ENCODE results near the gene EIF4A3. TPM values are rescaled to one million over a fixed set of nuclear protein-coding genes. Genes with fewer than 3 reads are reported as not detected.

Gene EIF4A3
- total and polyA plus RNA-seq, 9 donors = 71.2 to 114 (median 87.8) TPM

- intact Hi-C loops (cut with DNase I) = loop anchor here in 1 of 4 donors (10.0 kb wide), 1 partner anchor 175 kb away; no protein-coding TSS in a partner anchor
- no peak overlapping the region for H3K4me3 ChIP-seq
- no peaks in the 10 kb centered on the region for H3K9me3 ChIP-seq
- H3K4me1 ChIP-seq (ENCODE audit: insufficient read depth) = no peaks in the 10 kb centered on the region
- 70 to 74% (median 71%) methylated on average over 23 of the region's 23 CpGs for WGBS, 3 donors
- TF ChIP-seq EP300 (IDR thresholded peaks at IDR 0.05) = no peak
- TF ChIP-seq CTCF (IDR thresholded peaks at IDR 0.05) = no peak
- no peak for TF ChIP-seq POLR2A (IDR thresholded peaks at IDR 0.05)
- H3K27ac ChIP-seq = no peak overlapping the region
- H3K27me3 ChIP-seq = no peaks in the 10 kb centered on the region
- no peak for DNase-seq
- H3K36me3 ChIP-seq = no peaks in the 10 kb centered on the region
Observed at GRCh38 chr17:80189611-80190010, 42.7 kb upstream of the EIF4A3 start.

- DNase-seq = peak; percentile 38 to 71 (median 54)
- Histone ChIP-seq H3K9me3 (no peaks in the 10 kb centered on the region), H3K27ac (no peak overlapping the region), H3K27me3 (no peaks in the 10 kb centered on the region), H3K36me3 (no peaks in the 10 kb centered on the region), H3K4me3 (no peak overlapping the region), H3K4me1 (ENCODE audit: insufficient read depth) (no peaks in the 10 kb centered on the region)
- intact Hi-C loops (cut with DNase I) = no loop called here
- no peak for TF ChIP-seq EP300 (IDR thresholded peaks at IDR 0.05)
- TF ChIP-seq POLR2A (IDR thresholded peaks at IDR 0.05) = no peak
- TF ChIP-seq CTCF (IDR thresholded peaks at IDR 0.05) = no peak
- WGBS, 3 donors = 29 to 43% (median 32%) methylated on average over 18 of the region's 18 CpGs
Observed at GRCh38 chr17:80187515-80187941, 40.6 kb upstream of the EIF4A3 start.

- Histone ChIP-seq H3K27me3 (no peaks in the 10 kb centered on the region), H3K27ac (no peak overlapping the region), H3K4me3 (no peak overlapping the region), H3K4me1 (ENCODE audit: insufficient read depth) (no peaks in the 10 kb centered on the region), H3K36me3 (no peaks in the 10 kb centered on the region), H3K9me3 (no peaks in the 10 kb centered on the region)
- TF ChIP-seq EP300 (IDR thresholded peaks at IDR 0.05) = no peak
- no peak for TF ChIP-seq POLR2A (IDR thresholded peaks at IDR 0.05)
- no peak for TF ChIP-seq CTCF (IDR thresholded peaks at IDR 0.05)
- intact Hi-C loops (cut with DNase I) = no loop called here
- DNase-seq = no peak
- WGBS, 3 donors = 63 to 76% (median 68%) methylated on average over 16 of the region's 16 CpGs
Observed at GRCh38 chr17:80187090-80187489, 40.2 kb upstream of the EIF4A3 start.

GRCh38 chr17:80185968-80186367, 39.0 kb upstream of the EIF4A3 start:
- no peak for DNase-seq
- Histone ChIP-seq H3K4me1 (ENCODE audit: insufficient read depth) (no peaks in the 10 kb centered on the region), H3K4me3 (no peak overlapping the region), H3K36me3 (no peaks in the 10 kb centered on the region), H3K9me3 (no peaks in the 10 kb centered on the region), H3K27me3 (no peaks in the 10 kb centered on the region), H3K27ac (no peak overlapping the region)
- 83 to 86% (median 84%) methylated on average over 9 of the region's 9 CpGs for WGBS, 3 donors
- intact Hi-C loops (cut with DNase I) = no loop called here
- TF ChIP-seq POLR2A (IDR thresholded peaks at IDR 0.05) = no peak
- TF ChIP-seq CTCF (IDR thresholded peaks at IDR 0.05) = no peak
- TF ChIP-seq EP300 (IDR thresholded peaks at IDR 0.05) = no peak

DNA sequence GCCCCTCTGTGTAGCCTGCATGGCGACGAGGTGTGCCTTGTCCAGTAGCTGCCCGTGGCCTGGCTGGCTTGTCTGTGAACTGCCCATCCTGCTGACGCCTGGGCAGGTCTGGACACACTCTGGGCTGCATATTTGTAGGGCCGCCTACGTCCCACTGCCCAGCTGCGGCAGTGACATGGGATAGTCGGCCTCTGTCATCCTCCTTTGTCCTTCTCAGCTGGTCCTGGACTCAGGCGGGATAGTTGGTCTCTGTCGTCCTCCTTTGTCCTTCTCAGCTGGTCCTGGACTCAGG, 37.4 kb upstream of the EIF4A3 start:
- Histone ChIP-seq H3K4me1 (ENCODE audit: insufficient read depth) (no peaks in the 10 kb centered on the region), H3K4me3 (no peak overlapping the region), H3K27me3 (no peaks in the 10 kb centered on the region), H3K36me3 (no peaks in the 10 kb centered on the region), H3K9me3 (no peaks in the 10 kb centered on the region), H3K27ac (no peak overlapping the region)
- WGBS, 3 donors = 83 to 90% (median 84%) methylated on average over 10 of the region's 10 CpGs
- intact Hi-C loops (cut with DNase I) = no loop called here
- DNase-seq = no peak
- TF ChIP-seq CTCF (IDR thresholded peaks at IDR 0.05) (no peak), EP300 (IDR thresholded peaks at IDR 0.05) (no peak), POLR2A (IDR thresholded peaks at IDR 0.05) (no peak)

Data from ovary (tissue), 9 donors.